Measurements from ENCODE around the gene L3MBTL4. TPM values are rescaled to one million over a fixed set of nuclear protein-coding genes. Genes with fewer than 3 reads are reported as not detected.

L3MBTL4 gene
- total and polyA plus RNA-seq, 7 donors: 1.2 to 5.7 (median 3.4) TPM

- intact Hi-C loops (cut with DNase I): no loop called here
- H3K36me3 ChIP-seq: no peaks in the 10 kb centered on the region
- no peak overlapping the region for H3K27ac ChIP-seq
- no peaks in the 10 kb centered on the region for H3K9me3 ChIP-seq
- H3K27me3 ChIP-seq: no peaks in the 10 kb centered on the region
- H3K4me1 ChIP-seq: no peaks in the 10 kb centered on the region
- no peak overlapping the region for H3K4me3 ChIP-seq
- DNase-seq: no peak
- WGBS, 2 donors: 77 to 87% methylated on average over 5 of the region's 5 CpGs
- TF ChIP-seq POLR2A (IDR thresholded peaks at IDR 0.05) (no peak), CTCF (IDR thresholded peaks at IDR 0.05) (no peak), EP300 (IDR thresholded peaks at IDR 0.05) (no peak), POLR2AphosphoS5 (IDR thresholded peaks at IDR 0.05) (no peak)
Measured at GRCh38 chr18:5955861-5956260, 458.9 kb downstream of the L3MBTL4 start.

GRCh38 chr18:5951515-5952091 is 463.1 kb downstream of the L3MBTL4 start:
- Histone ChIP-seq H3K9me3 (no peaks in the 10 kb centered on the region), H3K4me1 (no peaks in the 10 kb centered on the region), H3K4me3 (no peak overlapping the region), H3K27ac (no peak overlapping the region), H3K27me3 (no peaks in the 10 kb centered on the region), H3K36me3 (no peaks in the 10 kb centered on the region)
- DNase-seq: no peak
- intact Hi-C loops (cut with DNase I): no loop called here
- TF ChIP-seq POLR2A (IDR thresholded peaks at IDR 0.05) (no peak), POLR2AphosphoS5 (IDR thresholded peaks at IDR 0.05) (no peak), CTCF (IDR thresholded peaks at IDR 0.05) (no peak)
- 47 to 88% methylated on average over 4 of the region's 4 CpGs for WGBS, 2 donors

- intact Hi-C loops (cut with DNase I): no loop called here
- WGBS, 2 donors: 0 to 20% methylated on average over 1 of the region's 1 CpG
- H3K27ac ChIP-seq: no peak overlapping the region
- H3K4me3 ChIP-seq: no peak overlapping the region
- H3K9me3 ChIP-seq: no peaks in the 10 kb centered on the region
- TF ChIP-seq EP300 (IDR thresholded peaks at IDR 0.05): no peak
- no peak for TF ChIP-seq CTCF (IDR thresholded peaks at IDR 0.05)
- TF ChIP-seq POLR2A (IDR thresholded peaks at IDR 0.05): no peak
- no peak for TF ChIP-seq POLR2AphosphoS5 (IDR thresholded peaks at IDR 0.05)
- no peaks in the 10 kb centered on the region for H3K27me3 ChIP-seq
- no peaks in the 10 kb centered on the region for H3K4me1 ChIP-seq
- H3K36me3 ChIP-seq: no peaks in the 10 kb centered on the region
- DNase-seq: no peak
Measured at GRCh38 chr18:5948781-5949180, 465.9 kb downstream of the L3MBTL4 start.

GRCh38 chr18:5948237-5948636 is 466.5 kb downstream of the L3MBTL4 start:
- no peak for DNase-seq
- H3K9me3 ChIP-seq: no peaks in the 10 kb centered on the region
- H3K27ac ChIP-seq: no peak overlapping the region
- H3K36me3 ChIP-seq: no peaks in the 10 kb centered on the region
- H3K4me1 ChIP-seq: no peaks in the 10 kb centered on the region
- no peaks in the 10 kb centered on the region for H3K27me3 ChIP-seq
- TF ChIP-seq CTCF (IDR thresholded peaks at IDR 0.05) (no peak), EP300 (IDR thresholded peaks at IDR 0.05) (no peak), POLR2AphosphoS5 (IDR thresholded peaks at IDR 0.05) (no peak), POLR2A (IDR thresholded peaks at IDR 0.05) (no peak)
- WGBS, 2 donors: 54 to 61% methylated on average over 2 of the region's 2 CpGs
- H3K4me3 ChIP-seq: no peak overlapping the region
- intact Hi-C loops (cut with DNase I): no loop called here

- intact Hi-C loops (cut with DNase I): no loop called here
- no peak overlapping the region for H3K4me3 ChIP-seq
- no peak for DNase-seq
- no peaks in the 10 kb centered on the region for H3K4me1 ChIP-seq
- no peak overlapping the region for H3K27ac ChIP-seq
- no peaks in the 10 kb centered on the region for H3K36me3 ChIP-seq
- no peaks in the 10 kb centered on the region for H3K9me3 ChIP-seq
- TF ChIP-seq EP300 (IDR thresholded peaks at IDR 0.05) (no peak), POLR2AphosphoS5 (IDR thresholded peaks at IDR 0.05) (no peak)
- H3K27me3 ChIP-seq: peaks cover 0 to 2% (median 0%) of the 10 kb centered on the region in 3 donors
- 93 to 96% methylated on average over 3 of the region's 3 CpGs for WGBS, 2 donors
Measured at GRCh38 chr18:5944448-5944847, 470.3 kb downstream of the L3MBTL4 start.

All from sigmoid colon (tissue), 7 donors.